Caco-2 (cell line): Measurements from ENCODE around the gene GLT1D1. TPM values are rescaled to one million over a fixed set of nuclear protein-coding genes. Genes with fewer than 3 reads are reported as not detected.
"Not testable (repeated sequence)": the region's sequence is repeated elsewhere in the genome, so short reads cannot be mapped to it uniquely, and the experiment has no call there.

ENCODE experiments used
- BruUV-seq: library from RNA; stranded (reverse); fragments of 400-500 nt; replicated peaks from 2 replicates; lab custom pipeline; 2021; lab: Mats Ljungman, UMichigan
- CTCF ChIA-PET: fragments of 300-600 bp; sonication (Branson Sonifier 250); formaldehyde crosslinking; loops from one replicate; lab custom pipeline; 2022; ENCODE audit warnings: antibody characterized with exemption; lab: Charles Lee
- POLR2A ChIA-PET: fragments of 300-600 bp; sonication (Branson Sonifier 250); formaldehyde crosslinking; loops from one replicate; lab custom pipeline; 2022; ENCODE audit warnings: antibody characterized with exemption; lab: Charles Lee
- DNase-seq, 2 experiments: peaks; one replicate each; pipeline versions ENCODE4 v3.0.0 to v3.0.0-alpha.2; 2020 to 2022
- H3K27me3 ChIP-seq: replicated peaks from 2 replicates; pipeline ENCODE4 v1.6.0; 2011; ENCODE audit warnings: low read length; ENCODE audit not compliant: control insufficient read depth, insufficient read depth
- H3K36me3 ChIP-seq: 2 replicates; pipeline ENCODE4 v1.5.1; 2011; ENCODE audit warnings: low read length; ENCODE audit not compliant: control insufficient read depth, insufficient read depth
- H3K4me1 ChIP-seq: fragments of 250-450 bp; sonication (Bioruptor Pico); 2 replicates; pipeline ENCODE4 v1.5.1; 2020; ENCODE audit warnings: mild to moderate bottlenecking
- H3K4me3 ChIP-seq: 2 replicates; pipeline ENCODE4 v1.5.1; 2011; ENCODE audit warnings: low read depth, mild to moderate bottlenecking, control low read depth, low read length
- H3K9me3 ChIP-seq: fragments of 250-450 bp; sonication (Bioruptor Pico); 2 replicates; pipeline ENCODE4 v1.5.1; 2020; ENCODE audit warnings: mild to moderate bottlenecking, moderate library complexity
- H3K27ac Mint-ChIP-seq: one replicate; pipeline ENCODE4 v1.8.0; 2022; ENCODE audit warnings: mixed read lengths; ENCODE audit not compliant: unreplicated experiment
- H3K27me3 Mint-ChIP-seq: one replicate; pipeline ENCODE4 v1.8.0; 2022; ENCODE audit warnings: mixed read lengths; ENCODE audit not compliant: insufficient read depth, unreplicated experiment
- H3K36me3 Mint-ChIP-seq: one replicate; pipeline ENCODE4 v1.8.0; 2022; ENCODE audit warnings: mild to moderate bottlenecking, mixed read lengths; ENCODE audit not compliant: insufficient read depth, unreplicated experiment
- H3K4me1 Mint-ChIP-seq: one replicate; pipeline ENCODE4 v1.8.0; 2022; ENCODE audit warnings: low read depth, mixed read lengths; ENCODE audit not compliant: unreplicated experiment
- H3K4me3 Mint-ChIP-seq: one replicate; pipeline ENCODE4 v1.8.0; 2022; ENCODE audit warnings: mild to moderate bottlenecking, moderate library complexity, mixed read lengths; ENCODE audit not compliant: unreplicated experiment
- H3K9me3 Mint-ChIP-seq: one replicate; pipeline ENCODE4 v1.8.0; 2022; ENCODE audit warnings: mixed read lengths; ENCODE audit not compliant: unreplicated experiment
- intact Hi-C: fragments of 100-400 bp; cut with micrococcal nuclease; formaldehyde crosslinking; loops from one replicate; pipeline ENCODE4 v1.10.0; 2022; ENCODE audit not compliant: unreplicated experiment
- total RNA-seq: library from RNA; stranded (reverse); gene quantifications from 2 replicates; pipeline ENCODE4 v1.2.3, GENCODE V29; 2022
- TF ChIP-seq, protein P1 (sequence below), 2 experiments: fragments of 200-600 bp in 1 of 2; IDR thresholded peaks; 1 replicate in 1 of 2; 2 replicates in 1 of 2; pipeline versions ENCODE4 v1.5.1 to v1.8.0; 2011 to 2022; ENCODE audit warnings: antibody characterized with exemption in 1 of 2, control low read depth in 1 of 2, inconsistent platforms in 1 of 2, low read depth in 1 of 2, low read length in 1 of 2, mild to moderate bottlenecking in 1 of 2, moderate library complexity in 1 of 2; ENCODE audit not compliant: insufficient read depth in 1 of 2, severe bottlenecking in 1 of 2, unreplicated experiment in 1 of 2

The GLT1D1 gene
- total RNA-seq, 1 experiment from 2014 or later, result not detected

DNA sequence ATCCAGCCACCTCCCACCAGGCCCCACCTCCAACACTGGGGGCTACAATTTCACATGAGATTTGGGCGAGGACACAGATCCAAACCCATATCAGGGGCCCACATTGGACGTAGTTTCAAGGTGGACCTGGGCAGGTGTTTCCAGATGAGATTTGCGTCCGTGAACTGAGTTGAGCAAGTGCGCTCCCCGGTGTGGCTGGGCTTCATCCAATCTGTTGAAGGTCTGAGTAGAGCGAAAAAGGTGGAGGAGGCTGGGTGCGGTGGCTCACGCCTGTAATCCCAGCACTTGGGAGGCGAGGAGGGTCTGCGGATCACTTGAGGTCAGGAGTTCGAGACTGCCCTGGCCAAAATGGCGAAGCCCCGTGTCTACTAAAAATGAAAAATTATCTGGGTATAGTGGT is 4.9 kb upstream of the GLT1D1 start:
- Mint-ChIP-seq H3K9me3 (no peaks in the 10 kb centered on the region), H3K36me3 (peaks cover 5% of the 10 kb centered on the region), H3K27ac (no peak overlapping the region), H3K27me3 (no peaks in the 10 kb centered on the region), H3K4me3 (no peak overlapping the region), H3K4me1 (no peaks in the 10 kb centered on the region)
- intact Hi-C loops, result no loop called here
- no peaks in the 10 kb centered on the region for H3K27me3 ChIP-seq
- H3K36me3 ChIP-seq, result no peaks in the 10 kb centered on the region
- CTCF ChIA-PET, result no interaction called here
- no TSS peak for BruUV-seq
- DNase-seq, result no peak
- no peaks in the 10 kb centered on the region for H3K9me3 ChIP-seq
- TF ChIP-seq, protein P1, sequence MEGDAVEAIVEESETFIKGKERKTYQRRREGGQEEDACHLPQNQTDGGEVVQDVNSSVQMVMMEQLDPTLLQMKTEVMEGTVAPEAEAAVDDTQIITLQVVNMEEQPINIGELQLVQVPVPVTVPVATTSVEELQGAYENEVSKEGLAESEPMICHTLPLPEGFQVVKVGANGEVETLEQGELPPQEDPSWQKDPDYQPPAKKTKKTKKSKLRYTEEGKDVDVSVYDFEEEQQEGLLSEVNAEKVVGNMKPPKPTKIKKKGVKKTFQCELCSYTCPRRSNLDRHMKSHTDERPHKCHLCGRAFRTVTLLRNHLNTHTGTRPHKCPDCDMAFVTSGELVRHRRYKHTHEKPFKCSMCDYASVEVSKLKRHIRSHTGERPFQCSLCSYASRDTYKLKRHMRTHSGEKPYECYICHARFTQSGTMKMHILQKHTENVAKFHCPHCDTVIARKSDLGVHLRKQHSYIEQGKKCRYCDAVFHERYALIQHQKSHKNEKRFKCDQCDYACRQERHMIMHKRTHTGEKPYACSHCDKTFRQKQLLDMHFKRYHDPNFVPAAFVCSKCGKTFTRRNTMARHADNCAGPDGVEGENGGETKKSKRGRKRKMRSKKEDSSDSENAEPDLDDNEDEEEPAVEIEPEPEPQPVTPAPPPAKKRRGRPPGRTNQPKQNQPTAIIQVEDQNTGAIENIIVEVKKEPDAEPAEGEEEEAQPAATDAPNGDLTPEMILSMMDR (IDR thresholded peaks at IDR 0.05; ENCODE audit: insufficient read depth in 1 of 2, low read depth in 1 of 2, low read length in 1 of 2, severe bottlenecking in 1 of 2, unreplicated experiment in 1 of 2), result no peak
- H3K4me1 ChIP-seq, result no peaks in the 10 kb centered on the region
- POLR2A ChIA-PET, result no interaction called here
- H3K4me3 ChIP-seq, result no peak overlapping the region

DNA sequence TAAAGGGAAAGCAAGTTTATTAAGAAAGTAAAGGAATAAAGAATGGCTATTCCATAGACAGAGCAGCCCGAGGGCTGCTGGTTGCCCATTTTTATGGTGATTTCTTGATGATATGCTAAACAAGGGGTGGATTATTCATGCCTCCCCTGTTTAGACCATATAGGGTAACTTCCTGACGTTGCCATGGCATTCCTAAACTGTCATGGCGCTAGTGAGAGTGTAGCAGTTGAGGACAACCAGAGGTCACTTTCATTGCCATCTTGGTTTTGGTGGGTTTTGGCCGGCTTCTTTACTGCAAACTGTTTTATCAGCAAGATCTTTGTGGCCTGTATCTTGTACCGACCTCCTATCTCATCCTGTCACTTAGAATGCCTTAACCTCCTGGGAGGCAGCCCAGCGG is 3.5 kb upstream of the GLT1D1 start:
- POLR2A ChIA-PET, H3K36me3 Mint-ChIP-seq, intact Hi-C loops, H3K27me3 ChIP-seq, BruUV-seq, H3K4me3 ChIP-seq, DNase-seq, H3K27me3 Mint-ChIP-seq, H3K4me1 ChIP-seq, H3K9me3 Mint-ChIP-seq, H3K4me3 Mint-ChIP-seq, H3K4me1 Mint-ChIP-seq, H3K9me3 ChIP-seq, H3K27ac Mint-ChIP-seq, H3K36me3 ChIP-seq, CTCF ChIA-PET: not testable (repeated sequence)

DNA sequence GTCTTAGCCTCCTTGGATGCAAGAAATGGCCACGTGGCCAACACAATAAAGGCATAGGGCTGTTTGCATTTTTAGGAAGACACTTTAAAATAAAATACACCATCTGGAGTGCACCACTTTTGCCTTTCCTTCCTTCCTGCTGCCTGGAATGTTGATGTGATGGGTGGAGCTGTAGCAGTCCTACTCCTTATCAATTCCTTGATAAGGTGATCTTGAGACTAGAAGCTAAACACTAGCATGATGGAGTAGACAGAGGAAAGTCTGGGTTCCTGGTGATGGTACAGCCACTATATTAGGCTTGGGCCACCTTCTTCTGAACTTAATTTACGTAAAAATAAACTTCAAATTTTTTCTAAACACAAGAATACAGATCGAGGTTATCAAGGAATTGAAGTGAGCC is 2.9 kb upstream of the GLT1D1 start:
- no TSS peak for BruUV-seq
- Mint-ChIP-seq H3K36me3 (peaks cover 5% of the 10 kb centered on the region), H3K9me3 (no peaks in the 10 kb centered on the region), H3K4me1 (no peaks in the 10 kb centered on the region), H3K4me3 (no peak overlapping the region), H3K27me3 (no peaks in the 10 kb centered on the region), H3K27ac (no peak overlapping the region)
- Histone ChIP-seq H3K4me1 (no peaks in the 10 kb centered on the region), H3K27me3 (no peaks in the 10 kb centered on the region), H3K9me3 (no peaks in the 10 kb centered on the region), H3K36me3 (no peaks in the 10 kb centered on the region), H3K4me3 (no peak overlapping the region)
- intact Hi-C loops, result no loop called here
- CTCF ChIA-PET, result no interaction called here
- POLR2A ChIA-PET, result interaction anchor here (0.6 kb wide), 1 partner anchor 78 kb away, joined by 3 read pairs; no protein-coding TSS in a partner anchor
- no peak for DNase-seq
- TF ChIP-seq, protein P1 (IDR thresholded peaks at IDR 0.05; ENCODE audit: insufficient read depth in 1 of 2, low read depth in 1 of 2, low read length in 1 of 2, severe bottlenecking in 1 of 2, unreplicated experiment in 1 of 2), result no peak

DNA sequence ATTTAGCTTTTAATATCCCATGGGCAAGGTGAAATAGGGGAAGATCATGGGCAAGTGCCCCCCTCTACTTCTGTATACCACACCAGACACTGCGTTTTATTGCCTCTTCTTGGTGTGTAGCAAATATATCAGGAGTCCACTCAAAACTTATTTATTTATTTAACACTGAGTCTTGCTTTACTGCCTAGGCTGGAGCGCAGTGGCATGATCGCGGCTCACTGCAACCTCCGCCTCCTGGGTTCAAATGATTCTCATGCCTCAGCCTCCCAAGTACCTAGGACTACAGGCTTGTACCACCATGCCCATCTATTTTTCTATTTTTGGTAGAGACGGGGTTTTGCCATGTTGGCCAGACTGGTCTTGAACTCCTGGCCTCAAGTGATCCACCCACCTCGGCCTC is 1.8 kb upstream of the GLT1D1 start:
- H3K27me3 Mint-ChIP-seq, H3K9me3 Mint-ChIP-seq, H3K27ac Mint-ChIP-seq, CTCF ChIA-PET, H3K4me1 Mint-ChIP-seq, H3K36me3 Mint-ChIP-seq, H3K27me3 ChIP-seq, H3K36me3 ChIP-seq, H3K4me3 Mint-ChIP-seq, BruUV-seq, H3K4me3 ChIP-seq, H3K9me3 ChIP-seq, H3K4me1 ChIP-seq, DNase-seq, intact Hi-C loops, POLR2A ChIA-PET: not testable (repeated sequence)
